OCI-M2 (cell line): Measurements from ENCODE around the gene C8B.

Experiments used
- DNase-seq: peaks from one replicate; lab custom pipeline; 2025; ENCODE audit not compliant: unreplicated experiment; lab: John Stamatoyannopoulos, UW

Gene C8B

DNA sequence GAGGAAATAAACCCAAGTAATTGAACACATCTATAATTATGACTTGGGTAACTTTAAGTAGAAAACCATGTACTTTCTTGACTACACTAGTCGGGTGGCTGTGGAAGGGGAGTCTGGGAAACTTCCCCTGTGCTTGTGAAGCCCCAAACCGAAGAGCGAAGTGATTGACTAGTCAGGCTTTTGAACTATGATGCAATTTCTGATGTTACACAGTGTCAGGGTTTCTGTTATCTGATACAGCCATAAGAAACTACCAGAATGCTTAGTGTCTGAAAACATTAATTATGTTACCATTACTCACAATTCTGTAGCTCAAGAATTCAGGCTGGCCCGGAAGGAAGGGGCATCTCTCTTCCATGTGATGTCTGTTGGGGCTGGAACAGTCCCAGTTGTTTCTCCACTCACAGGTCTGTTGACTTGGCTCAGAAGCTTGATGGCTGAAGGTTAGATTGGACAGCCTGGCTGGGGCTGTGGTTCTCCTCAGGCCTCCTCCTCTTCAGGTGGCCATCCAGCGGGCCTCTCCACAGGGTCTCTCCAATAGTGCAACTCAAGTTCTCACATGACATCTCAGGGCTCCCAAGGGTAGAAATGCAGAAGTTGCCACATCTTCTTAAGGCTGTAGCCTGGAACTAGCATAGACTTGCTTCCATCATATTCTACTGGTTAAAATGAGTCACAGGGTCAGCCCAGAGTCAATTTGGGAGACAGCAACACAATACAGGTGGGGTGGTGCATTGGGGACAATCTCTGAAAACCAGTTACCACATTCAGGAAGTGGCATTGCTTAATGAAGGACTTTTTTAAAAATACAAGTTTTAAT, 8.3 kb upstream of the C8B start:
- no peak for DNase-seq

DNA sequence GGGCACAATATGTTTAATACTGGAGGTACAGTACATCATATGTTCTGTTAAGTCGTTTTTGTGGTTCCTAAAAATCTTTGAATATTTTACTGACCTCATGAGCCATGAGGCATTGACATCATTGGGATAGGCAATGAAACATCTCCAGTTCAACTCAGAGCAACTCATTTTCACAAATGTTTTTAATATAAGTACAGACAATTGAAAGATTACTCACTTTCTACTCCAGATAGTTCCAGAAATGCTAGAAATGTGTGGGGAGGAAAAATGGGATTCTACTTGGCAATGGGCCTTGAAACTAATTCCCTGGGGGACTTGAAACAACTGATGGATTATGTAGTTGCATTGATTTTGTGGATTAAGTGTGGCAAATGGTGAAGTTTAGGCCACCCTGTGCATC, 7.2 kb upstream of the C8B start:
- DNase-seq, result no peak

DNA sequence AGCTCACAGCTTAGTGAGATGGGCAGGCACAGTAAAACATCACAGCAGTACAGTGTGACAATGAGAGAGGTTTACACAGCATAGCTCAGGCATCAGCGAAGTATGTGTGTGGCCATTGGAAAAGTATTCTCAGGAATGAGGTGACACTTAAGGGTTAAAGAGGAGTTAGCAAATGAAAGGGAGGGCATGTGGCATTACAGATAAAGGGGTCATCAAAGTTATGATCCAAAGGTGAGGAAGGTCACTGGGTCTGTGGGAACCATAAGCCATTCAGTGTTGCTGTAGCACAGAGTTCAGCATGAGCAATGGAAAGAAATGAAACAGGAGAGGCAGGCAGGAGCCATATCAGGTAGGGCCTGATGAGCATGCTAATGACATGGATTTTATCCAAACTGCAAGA, 4.5 kb upstream of the C8B start:
- DNase-seq, result no peak

DNA sequence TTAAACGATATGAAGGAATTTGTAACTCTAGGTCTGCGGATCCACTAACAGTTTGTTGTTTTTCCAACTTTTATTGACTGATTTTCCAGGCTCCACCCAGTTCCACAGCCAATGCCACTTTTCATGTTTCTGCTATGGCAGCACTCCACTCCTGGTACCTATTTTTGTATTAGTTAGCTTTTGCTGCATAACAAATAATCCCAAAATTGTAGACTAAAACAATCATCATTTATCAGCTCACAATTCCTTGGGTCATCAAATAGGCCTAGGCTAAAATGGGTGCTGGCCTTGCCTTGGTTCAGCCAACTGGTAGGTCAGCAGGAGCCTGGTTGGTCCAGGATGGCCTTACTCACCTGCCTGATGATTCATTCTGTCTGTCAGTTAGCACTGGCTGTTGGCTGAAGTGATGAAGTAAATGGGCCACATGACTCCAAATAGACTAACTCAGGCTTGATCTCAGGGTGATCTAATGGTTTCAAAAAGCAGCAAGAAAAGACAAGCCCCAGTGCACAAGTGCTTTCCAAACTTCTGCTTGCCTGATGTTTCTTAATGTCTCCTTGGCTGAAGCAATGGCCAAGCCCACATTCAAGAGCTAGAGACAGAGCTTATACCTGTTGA, 3.2 kb upstream of the C8B start:
- DNase-seq, result no peak

DNA sequence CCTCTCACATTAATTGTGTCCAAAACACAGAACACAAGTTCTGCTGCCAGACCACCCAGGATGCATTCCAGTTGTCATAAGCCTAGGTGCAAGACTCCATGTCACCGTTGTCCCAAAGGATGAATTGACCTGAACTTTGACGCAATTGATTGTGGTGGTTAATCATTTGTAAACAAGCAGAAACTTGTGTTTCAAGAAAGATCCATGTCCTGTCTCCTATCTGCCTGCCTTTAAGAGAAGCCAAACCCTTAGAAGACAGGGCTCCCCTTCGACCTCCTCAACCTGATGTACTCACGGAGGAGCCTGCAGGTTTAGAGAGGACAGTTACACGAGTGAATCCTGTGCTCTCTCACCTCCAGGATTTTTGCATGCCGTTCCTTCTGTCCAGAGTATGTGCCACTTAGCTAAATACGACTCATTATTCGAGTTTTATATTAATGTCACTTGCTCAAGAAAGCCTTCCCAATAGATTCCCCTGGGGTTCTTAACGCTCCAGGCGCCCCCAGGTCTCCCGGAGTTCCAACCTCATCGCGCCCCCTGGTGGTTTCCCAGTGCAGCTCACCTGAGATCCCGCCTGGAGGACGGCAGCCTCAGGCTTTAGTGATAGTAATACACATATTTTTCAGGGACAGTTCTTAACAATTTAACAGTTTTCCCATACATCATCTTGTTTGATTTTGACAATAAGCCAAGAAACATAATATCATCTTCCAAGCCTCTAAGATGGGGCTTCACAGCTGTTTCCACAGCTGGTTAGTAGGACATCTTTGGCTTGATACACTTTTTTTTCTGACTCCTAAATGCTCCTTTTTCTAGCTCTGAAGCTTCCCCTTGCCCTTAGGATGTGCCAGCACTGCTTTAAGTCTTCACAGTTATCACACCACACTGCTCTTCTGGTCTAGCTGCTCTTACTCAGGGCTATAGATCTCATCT, 2.4 kb upstream of the C8B start:
- DNase-seq, result no peak

DNA sequence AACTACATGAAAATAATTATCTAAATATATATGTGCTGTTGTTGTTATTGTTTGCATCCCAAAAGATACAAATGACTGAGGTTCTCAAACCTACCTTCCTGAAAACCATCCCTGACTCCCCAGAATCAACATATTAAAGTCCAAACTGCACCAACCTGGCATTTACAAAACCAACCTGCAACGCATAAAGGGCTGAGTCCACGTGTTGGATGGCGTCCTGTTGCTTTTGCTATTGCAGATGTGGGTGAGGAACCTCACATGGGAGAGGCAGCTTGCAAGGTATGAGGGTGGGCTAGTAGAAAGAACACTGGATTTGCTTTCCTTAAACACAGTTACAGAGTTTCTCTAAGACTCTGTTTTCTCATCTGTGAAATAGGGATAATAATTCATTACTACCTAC, 1.5 kb upstream of the C8B start:
- no peak for DNase-seq

DNA sequence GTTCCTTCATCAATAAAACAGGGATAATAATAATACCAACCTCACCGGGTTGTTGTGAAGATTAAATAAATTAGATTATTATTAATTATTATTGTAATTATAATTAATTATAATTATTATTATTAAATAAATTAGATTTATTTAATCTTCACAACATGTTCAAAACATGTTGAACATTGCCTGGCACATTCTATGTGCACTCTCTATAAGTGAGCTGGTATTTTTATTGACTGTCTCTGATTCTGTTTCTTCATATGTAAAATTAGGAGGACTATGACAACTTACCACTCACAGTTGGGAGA, 834 bp upstream of the C8B start:
- DNase-seq, result no peak

DNA sequence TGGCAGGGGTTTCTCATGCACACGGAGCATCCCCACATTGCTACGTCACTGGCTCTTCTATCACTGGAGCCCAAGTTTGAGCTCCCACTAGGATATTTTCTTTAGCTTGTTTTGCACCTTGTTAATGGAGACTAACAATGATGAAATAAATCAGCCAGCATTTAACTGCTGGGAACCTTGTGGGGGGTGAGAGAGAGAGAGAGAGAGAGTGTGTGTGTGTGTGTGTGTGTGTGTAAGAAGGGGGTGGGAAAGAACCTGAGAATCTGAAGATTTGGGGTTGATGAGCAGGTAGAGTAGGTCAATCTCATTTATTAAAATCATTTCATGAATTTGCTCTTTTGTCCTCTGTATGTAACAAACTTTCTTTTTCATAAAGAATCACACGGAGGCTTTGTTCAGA, 624 bp downstream of the C8B start:
- no peak for DNase-seq

DNA sequence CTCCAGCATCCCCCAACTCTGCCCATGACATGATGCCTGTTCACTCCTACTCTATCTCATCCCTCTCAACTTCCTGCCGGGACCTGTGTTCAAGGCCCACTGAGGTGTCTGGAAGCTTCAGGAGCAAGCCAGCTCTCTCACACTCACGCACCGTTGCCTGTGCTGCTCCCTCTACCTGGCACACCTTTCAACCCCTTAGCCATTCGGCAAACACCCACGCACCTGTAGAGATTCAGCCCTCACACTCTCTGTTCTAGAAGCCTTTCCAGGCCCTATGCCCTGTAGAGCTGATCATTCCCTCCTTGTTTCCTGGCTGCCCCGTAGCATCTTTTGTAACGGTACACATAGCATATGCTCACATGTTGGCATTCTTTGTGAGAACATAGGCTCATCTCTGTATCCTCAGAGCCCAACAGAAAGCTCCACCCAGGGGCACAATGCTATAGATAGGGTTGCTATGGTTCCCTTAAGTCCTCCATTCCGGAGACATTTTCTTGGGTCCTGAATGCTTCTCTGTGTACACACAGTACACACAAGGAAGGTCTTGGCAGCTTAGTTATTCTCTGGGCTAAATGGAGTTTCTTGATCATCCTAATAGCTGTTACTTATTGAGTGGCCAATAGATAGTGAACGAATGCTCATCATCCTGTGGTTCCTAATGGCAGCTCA, 1.3 kb downstream of the C8B start:
- no peak for DNase-seq

DNA sequence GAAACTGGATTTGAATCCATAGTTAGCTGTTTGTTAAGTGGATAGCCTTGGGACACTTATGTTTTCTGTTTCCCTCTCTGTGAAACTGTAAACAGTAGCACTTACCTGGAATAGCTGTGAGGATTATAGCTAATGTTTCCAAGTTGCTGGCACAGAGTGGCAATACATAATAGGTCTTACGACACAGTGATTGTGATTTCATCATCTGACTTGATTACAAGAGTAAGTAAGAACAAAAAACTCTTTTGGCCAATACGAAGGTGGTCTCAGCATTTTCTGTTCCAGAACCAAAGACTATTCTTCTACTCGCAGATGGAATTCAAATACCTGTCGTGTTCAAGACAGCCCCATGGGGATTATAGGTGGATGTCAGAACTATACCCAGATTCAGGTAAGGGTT, 2.1 kb downstream of the C8B start:
- DNase-seq, result no peak

DNA sequence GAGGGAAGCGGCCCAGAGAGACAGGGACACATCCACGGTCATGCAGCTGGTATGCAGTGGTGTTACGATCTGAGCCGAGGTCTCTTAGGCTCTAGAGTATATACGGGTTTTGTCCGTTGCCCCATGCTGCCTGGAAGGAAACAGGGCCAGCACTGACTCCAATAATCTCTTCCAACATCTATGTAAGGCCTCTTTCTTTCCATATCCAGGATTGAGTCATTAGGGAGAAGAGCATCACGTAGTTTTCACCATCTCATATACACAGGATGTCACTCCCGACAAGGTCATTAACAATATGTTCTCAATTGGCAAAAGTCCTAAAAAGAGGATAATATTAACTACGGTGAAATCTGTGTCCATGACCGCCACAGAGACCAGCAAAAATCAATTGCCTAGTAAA, 4.4 kb downstream of the C8B start:
- no peak for DNase-seq

DNA sequence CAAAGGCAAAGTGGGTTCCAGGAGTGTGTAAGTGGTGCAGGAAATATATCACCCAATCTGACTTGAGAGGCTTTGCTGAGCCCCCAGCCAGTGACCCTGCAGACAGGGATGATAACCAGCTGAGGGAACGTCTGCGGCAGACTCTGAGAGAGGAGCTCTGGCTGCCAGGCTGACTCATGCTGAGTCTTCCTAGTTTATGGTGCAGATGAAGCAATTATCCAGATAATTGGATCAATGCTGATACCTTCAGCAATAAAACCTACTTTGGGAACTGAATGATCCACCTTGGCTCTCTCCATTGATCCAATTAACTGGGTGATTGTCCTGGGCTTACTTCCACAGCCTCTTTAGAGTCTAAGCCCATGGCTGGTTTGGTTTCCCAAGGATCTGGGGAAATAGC, 7.3 kb downstream of the C8B start:
- DNase-seq, result no peak

DNA sequence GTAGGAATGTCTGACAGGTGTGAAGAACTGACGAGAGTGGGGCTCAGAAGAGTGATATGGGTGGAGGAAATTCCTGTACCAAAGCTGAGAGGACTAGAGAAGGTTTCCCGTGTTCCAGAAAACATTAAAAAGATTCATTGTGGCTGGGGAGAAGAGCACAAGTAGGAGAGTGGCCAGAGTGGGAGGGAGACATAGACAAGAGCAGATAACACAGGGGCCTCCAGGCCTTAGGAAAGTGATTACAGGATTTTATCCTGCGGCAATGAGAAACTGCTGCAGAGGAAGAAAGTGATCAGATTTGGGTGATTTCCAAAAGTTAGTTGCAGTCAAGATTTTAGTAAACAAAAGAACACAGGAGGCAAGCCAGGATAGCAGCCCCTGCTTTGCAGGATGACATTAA, 7.9 kb downstream of the C8B start:
- DNase-seq, result no peak

DNA sequence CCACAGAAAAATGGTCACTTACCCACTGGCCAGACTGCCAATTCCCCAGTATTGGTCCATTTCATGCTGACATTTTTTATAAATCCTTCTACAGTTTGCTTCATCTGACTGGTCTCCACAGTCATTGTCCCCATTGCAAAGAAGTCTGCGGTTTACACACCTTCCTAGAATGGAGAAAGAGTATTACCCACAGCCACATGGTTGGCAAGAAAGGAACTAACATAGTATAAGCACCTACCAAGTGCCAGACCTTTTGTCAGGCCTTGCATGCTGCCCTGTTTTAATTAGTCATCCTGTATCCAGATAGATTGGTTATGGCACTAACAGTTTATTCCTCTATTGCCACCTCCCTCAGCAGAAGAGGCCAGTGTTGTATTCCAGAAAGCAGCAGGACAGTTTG, 11.2 kb downstream of the C8B start:
- no peak for DNase-seq

DNA sequence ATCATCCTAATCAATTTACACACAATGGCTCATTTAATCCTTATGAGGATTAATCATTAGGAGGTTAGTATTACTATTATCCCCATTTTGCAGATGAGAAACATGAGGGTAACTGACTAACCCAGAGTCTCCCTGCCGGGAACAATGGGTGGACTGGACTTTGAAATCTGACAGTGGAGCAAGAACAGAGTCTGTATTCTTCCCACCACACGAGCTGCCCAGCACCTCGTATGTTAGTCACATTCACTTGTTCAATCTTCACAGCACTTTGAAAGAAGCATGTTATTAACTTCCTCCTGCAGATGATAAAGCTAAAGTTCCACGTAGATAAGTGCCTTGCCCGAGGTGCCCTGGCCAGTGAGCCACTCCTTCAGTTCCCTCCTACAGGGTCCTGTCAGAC, 12.4 kb downstream of the C8B start:
- no peak for DNase-seq

DNA sequence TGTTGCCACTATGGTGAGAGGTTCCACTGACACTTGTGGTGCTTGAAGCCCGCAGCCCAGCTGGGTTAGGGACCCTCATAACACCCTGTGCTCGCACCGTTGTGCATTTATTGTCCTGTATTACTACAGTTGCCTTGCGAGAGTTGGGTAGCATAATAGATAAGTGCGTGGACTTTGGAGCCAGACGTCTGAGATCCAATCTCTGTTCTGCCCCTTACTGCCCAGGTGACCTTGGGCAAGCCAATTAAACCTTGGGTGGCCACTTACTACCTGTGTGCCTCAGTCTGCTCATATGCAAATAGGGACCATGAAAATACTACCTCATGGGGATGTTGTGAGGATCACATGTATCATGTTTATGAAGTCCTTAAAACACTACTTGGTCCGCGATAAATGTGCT, 13.3 kb downstream of the C8B start:
- DNase-seq, result no peak

DNA sequence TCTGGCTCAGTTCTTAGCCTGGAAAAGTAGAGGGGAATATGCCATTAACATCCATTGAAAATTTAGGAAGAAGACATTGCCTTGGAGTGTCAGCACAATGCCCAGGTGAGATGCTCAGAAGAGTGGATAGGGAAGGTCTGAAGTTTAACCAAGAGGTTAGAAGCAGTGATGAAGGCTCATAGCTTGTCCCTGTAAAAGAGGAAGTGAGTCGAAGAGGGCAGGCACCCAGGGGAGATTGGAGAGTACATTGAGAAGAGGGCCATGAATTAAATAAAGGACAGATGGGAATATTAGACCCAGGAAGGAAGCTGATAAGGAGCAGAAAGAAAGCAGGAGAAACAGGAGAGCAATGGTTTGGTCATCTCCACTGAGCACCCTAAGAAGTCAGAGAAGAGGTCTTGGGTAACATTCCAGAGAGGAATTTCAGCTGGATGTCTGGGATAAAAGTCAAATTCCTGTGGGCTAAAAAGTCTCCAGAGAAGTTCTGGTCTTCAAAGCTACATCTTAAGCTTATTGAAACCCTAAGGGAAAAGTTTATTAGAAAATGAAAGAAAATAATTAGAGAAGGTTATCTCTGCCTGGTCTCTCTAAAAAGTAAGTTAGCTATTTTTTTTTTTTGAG, 17.3 kb downstream of the C8B start:
- DNase-seq, result no peak

DNA sequence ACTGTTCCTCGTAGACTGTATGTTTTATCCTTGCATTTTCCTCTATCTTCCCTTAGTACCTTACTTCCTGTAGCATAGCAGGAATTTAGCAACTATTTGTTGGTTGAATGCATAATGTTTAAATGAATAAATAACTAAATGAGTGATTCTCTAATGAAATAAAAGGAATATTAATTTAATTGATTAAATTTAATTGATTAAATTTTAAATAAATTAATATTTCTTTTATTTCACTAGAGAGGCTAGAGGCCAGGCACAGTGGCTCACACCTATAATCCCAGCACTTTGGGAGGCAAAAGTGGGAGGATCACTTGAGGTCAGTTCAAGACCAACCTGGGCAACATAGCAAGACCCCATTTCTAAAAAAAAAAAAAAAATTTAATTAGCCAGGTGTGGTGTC, 25.8 kb downstream of the C8B start:
- DNase-seq, result no peak

DNA sequence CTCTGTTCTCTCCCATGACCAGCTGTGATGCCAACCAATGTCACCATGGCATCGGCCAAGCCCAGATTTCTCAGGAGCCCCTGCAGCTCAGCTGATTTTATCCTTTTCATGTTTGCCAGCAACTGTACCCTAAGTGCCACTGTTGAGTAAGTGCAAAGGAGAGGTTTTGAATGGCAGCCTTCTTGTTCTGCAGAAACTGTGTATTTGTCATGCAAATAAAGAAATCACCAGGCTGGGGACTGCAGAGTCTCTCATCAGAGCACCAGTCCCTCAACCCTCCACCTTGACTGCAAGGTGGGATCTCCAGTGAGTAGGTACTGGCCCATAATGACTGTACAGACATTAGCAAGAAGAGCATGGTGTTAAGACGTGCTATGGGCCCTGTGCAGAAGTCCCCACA, 26.6 kb downstream of the C8B start:
- no peak for DNase-seq

DNA sequence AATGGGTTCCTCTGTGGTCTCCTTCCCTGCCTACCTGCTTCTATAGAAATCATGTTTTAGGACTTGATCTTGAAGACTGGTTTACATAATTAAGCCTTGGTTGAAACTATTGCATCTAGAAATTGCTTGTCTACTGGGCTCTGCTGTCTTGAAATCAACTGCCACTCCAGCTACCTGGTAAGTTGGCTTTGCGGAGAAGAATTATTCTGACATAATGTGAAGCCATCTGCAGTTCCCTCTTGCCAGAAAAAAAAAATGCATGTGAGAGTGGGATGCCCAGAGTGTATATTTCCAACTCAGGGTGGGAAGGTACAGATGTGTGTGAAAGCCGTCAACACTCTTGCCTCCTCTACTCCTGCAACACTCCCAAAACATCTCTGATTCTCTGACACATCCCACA, 27.2 kb downstream of the C8B start:
- DNase-seq, result no peak

DNA sequence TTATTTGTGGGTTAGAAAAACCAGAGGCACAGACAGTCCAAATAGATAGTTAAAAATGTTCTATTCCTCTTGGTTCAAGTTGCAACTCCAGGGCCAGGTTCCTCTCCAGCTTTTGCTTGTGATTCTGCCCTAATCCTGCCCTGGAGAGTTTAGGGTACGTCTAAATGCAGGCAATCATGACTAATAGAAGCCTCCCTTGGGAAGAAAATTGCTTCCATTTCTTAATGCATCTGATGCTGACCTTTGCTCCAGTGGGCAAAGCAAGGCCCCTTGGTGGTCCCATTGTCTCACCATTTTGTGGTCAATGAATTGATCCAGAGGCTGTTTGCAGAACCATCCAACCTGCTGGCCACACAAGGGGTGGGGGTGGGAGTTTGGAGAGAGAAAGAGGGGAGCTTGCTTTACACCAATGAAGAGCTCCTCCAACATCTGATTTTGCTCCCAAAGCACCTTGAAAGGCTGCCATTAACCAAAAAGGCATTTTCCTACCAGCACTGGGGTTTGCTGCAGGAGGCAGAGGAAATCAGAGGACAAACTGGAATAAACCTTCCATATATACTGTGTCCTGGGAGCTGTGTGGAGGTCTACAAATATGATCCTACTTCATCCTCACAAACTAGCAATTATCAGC, 31.3 kb downstream of the C8B start:
- DNase-seq, result no peak
